ENCODE results near the gene OARD1.

Gene OARD1

GRCh38 chr6:41040940-41041536, 31.1 kb downstream of the OARD1 start:
- Histone ChIP-seq H3K27me3 (ENCODE audit: control insufficient read depth in 5 of 5, insufficient read depth in 4 of 5, low read length in 5 of 5) (no peaks in the 10 kb centered on the region), H3K36me3 (ENCODE audit: control insufficient read depth in 5 of 5, insufficient read depth in 5 of 5, low read length in 5 of 5) (peaks cover 0 to 7% (median 0%) of the 10 kb centered on the region in 5 donors), H3K4me1 (ENCODE audit: control insufficient read depth in 5 of 5, insufficient read depth in 5 of 5, low read length in 5 of 5) (no peaks in the 10 kb centered on the region), H3K27ac (ENCODE audit: low read depth, low read length) (no peak overlapping the region), H3K9me3 (ENCODE audit: control insufficient read depth in 5 of 5, low read length in 5 of 5) (no peaks in the 10 kb centered on the region), H3K9ac (ENCODE audit: low read length in 5 of 5) (no peak overlapping the region), H3K4me3 (ENCODE audit: low read depth in 1 of 5, low read length in 5 of 5) (no peak overlapping the region)

GRCh38 chr6:41040101-41040939, 31.8 kb downstream of the OARD1 start:
- Histone ChIP-seq H3K4me1 (ENCODE audit: control insufficient read depth in 5 of 5, insufficient read depth in 5 of 5, low read length in 5 of 5) (no peaks in the 10 kb centered on the region), H3K36me3 (ENCODE audit: control insufficient read depth in 5 of 5, insufficient read depth in 5 of 5, low read length in 5 of 5) (peaks cover 0 to 7% (median 0%) of the 10 kb centered on the region in 5 donors), H3K9ac (ENCODE audit: low read length in 5 of 5) (no peak overlapping the region), H3K27ac (ENCODE audit: low read depth, low read length) (no peak overlapping the region), H3K27me3 (ENCODE audit: control insufficient read depth in 5 of 5, insufficient read depth in 4 of 5, low read length in 5 of 5) (no peaks in the 10 kb centered on the region), H3K9me3 (ENCODE audit: control insufficient read depth in 5 of 5, low read length in 5 of 5) (no peaks in the 10 kb centered on the region), H3K4me3 (ENCODE audit: low read depth in 1 of 5, low read length in 5 of 5) (no peak overlapping the region)

- H3K9me3 ChIP-seq (ENCODE audit: control insufficient read depth in 5 of 5, low read length in 5 of 5) = no peaks in the 10 kb centered on the region
- no peak within 1 kb of the TSS for H3K27ac ChIP-seq (ENCODE audit: low read depth, low read length)
- H3K27me3 ChIP-seq (ENCODE audit: control insufficient read depth in 5 of 5, insufficient read depth in 4 of 5, low read length in 5 of 5) = no peaks in the 10 kb centered on the region
- peaks cover 0 to 7% (median 0%) of the 10 kb centered on the region in 5 donors for H3K36me3 ChIP-seq (ENCODE audit: control insufficient read depth in 5 of 5, insufficient read depth in 5 of 5, low read length in 5 of 5)
- H3K4me3 ChIP-seq (ENCODE audit: low read depth in 1 of 5, low read length in 5 of 5) = no peak within 1 kb of the TSS
- no peak within 1 kb of the TSS for H3K9ac ChIP-seq (ENCODE audit: low read length in 5 of 5)
- no peaks in the 10 kb centered on the region for H3K4me1 ChIP-seq (ENCODE audit: control insufficient read depth in 5 of 5, insufficient read depth in 5 of 5, low read length in 5 of 5)
These were observed 32.8 kb downstream of the OARD1 start, which contains the start of gene UNC5CL for GRCh38 chr6:41039060-41039998. TSS of gene UNC5CL (minus strand) at chr6:41039221. CDS start at chr6:41035074, 4,147 bp downstream.

- no peak overlapping the region for H3K27ac ChIP-seq (ENCODE audit: low read depth, low read length)
These were observed 34.0 kb downstream of the OARD1 start for GRCh38 chr6:41038205-41038604.

GRCh38 chr6:41037107-41037900, 34.9 kb downstream of the OARD1 start:
- H3K27ac ChIP-seq (ENCODE audit: low read depth, low read length) = no peak overlapping the region
- no peak overlapping the region for H3K4me3 ChIP-seq (ENCODE audit: low read depth in 1 of 5, low read length in 5 of 5)
- H3K36me3 ChIP-seq (ENCODE audit: control insufficient read depth in 5 of 5, insufficient read depth in 5 of 5, low read length in 5 of 5) = peaks cover 0 to 2% (median 0%) of the 10 kb centered on the region in 5 donors
- H3K9ac ChIP-seq (ENCODE audit: low read length in 5 of 5) = no peak overlapping the region
- no peaks in the 10 kb centered on the region for H3K27me3 ChIP-seq (ENCODE audit: control insufficient read depth in 5 of 5, insufficient read depth in 4 of 5, low read length in 5 of 5)
- no peaks in the 10 kb centered on the region for H3K4me1 ChIP-seq (ENCODE audit: control insufficient read depth in 5 of 5, insufficient read depth in 5 of 5, low read length in 5 of 5)
- H3K9me3 ChIP-seq (ENCODE audit: control insufficient read depth in 5 of 5, low read length in 5 of 5) = no peaks in the 10 kb centered on the region

More at GRCh38 chr6:41038205-41038604, 34.0 kb downstream of the OARD1 start:
- Histone ChIP-seq H3K4me1 (ENCODE audit: control insufficient read depth in 5 of 5, insufficient read depth in 5 of 5, low read length in 5 of 5) (no peaks in the 10 kb centered on the region), H3K9ac (ENCODE audit: low read length in 5 of 5) (no peak overlapping the region), H3K27me3 (ENCODE audit: control insufficient read depth in 5 of 5, insufficient read depth in 4 of 5, low read length in 5 of 5) (no peaks in the 10 kb centered on the region), H3K4me3 (ENCODE audit: low read depth in 1 of 5, low read length in 5 of 5) (no peak overlapping the region), H3K9me3 (ENCODE audit: control insufficient read depth in 5 of 5, low read length in 5 of 5) (no peaks in the 10 kb centered on the region), H3K36me3 (ENCODE audit: control insufficient read depth in 5 of 5, insufficient read depth in 5 of 5, low read length in 5 of 5) (peaks cover 0 to 7% (median 0%) of the 10 kb centered on the region in 5 donors)

DNA sequence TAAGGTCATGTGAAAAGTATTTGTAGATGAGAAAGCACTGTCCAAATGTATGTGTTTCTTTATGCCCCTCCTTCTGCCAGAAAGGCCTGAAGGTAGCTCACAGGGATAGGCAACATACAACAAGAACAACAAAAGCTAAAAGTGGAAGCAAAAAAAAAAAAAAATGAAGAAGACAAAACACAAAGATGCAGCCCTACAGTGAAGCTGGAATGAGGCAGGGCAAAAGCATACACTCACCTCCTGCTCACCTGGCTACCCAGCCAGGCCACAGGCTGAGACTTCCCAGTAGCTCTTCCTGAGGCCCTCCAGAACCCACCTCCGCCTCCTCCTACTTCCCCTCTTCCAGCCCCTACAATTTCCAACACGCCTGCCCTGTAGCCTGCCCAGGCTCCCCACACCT, 35.6 kb downstream of the OARD1 start:
- no peak overlapping the region for H3K27ac ChIP-seq (ENCODE audit: low read depth, low read length)
- H3K4me1 ChIP-seq (ENCODE audit: control insufficient read depth in 5 of 5, insufficient read depth in 5 of 5, low read length in 5 of 5) = no peaks in the 10 kb centered on the region

GRCh38 chr6:41036186-41036585, 36.0 kb downstream of the OARD1 start:
- H3K9ac ChIP-seq (ENCODE audit: low read length in 5 of 5) = no peak overlapping the region
- no peaks in the 10 kb centered on the region for H3K9me3 ChIP-seq (ENCODE audit: control insufficient read depth in 5 of 5, low read length in 5 of 5)
- no peaks in the 10 kb centered on the region for H3K27me3 ChIP-seq (ENCODE audit: control insufficient read depth in 5 of 5, insufficient read depth in 4 of 5, low read length in 5 of 5)
- H3K4me3 ChIP-seq (ENCODE audit: low read depth in 1 of 5, low read length in 5 of 5) = no peak overlapping the region
- no peaks in the 10 kb centered on the region for H3K4me1 ChIP-seq (ENCODE audit: control insufficient read depth in 5 of 5, insufficient read depth in 5 of 5, low read length in 5 of 5)
- H3K27ac ChIP-seq (ENCODE audit: low read depth, low read length) = no peak overlapping the region
- no peaks in the 10 kb centered on the region for H3K36me3 ChIP-seq (ENCODE audit: control insufficient read depth in 5 of 5, insufficient read depth in 5 of 5, low read length in 5 of 5)

More for the DNA sequence above, 35.6 kb downstream of the OARD1 start:
- Histone ChIP-seq H3K4me3 (ENCODE audit: low read depth in 1 of 5, low read length in 5 of 5) (no peak overlapping the region), H3K9ac (ENCODE audit: low read length in 5 of 5) (no peak overlapping the region), H3K36me3 (ENCODE audit: control insufficient read depth in 5 of 5, insufficient read depth in 5 of 5, low read length in 5 of 5) (no peaks in the 10 kb centered on the region), H3K9me3 (ENCODE audit: control insufficient read depth in 5 of 5, low read length in 5 of 5) (no peaks in the 10 kb centered on the region), H3K27me3 (ENCODE audit: control insufficient read depth in 5 of 5, insufficient read depth in 4 of 5, low read length in 5 of 5) (no peaks in the 10 kb centered on the region)

DNA sequence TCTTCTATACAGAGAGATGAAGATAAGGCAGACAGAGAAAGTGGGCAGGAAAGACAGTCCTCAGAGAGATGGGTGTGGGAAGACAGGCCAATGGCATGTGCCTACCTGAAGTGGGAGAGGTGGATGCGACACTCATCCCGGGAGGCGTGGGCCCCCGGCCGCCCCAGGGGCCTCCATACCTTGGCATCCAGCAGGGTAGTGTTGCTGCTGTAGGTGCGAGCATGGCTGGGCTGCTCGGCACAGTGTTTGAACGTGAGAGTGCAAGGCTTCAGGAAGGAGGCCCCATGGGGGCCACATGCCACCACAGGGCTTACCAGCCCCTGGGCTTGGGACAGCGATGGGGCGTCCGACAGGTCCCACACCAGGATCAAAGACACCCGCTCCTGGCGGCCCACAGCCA, 38.4 kb downstream of the OARD1 start:
- Histone ChIP-seq H3K9ac (ENCODE audit: low read length in 5 of 5) (no peak overlapping the region), H3K4me3 (ENCODE audit: low read depth in 1 of 5, low read length in 5 of 5) (no peak overlapping the region), H3K4me1 (ENCODE audit: control insufficient read depth in 5 of 5, insufficient read depth in 5 of 5, low read length in 5 of 5) (peaks cover 0 to 2% (median 0%) of the 10 kb centered on the region in 5 donors), H3K36me3 (ENCODE audit: control insufficient read depth in 5 of 5, insufficient read depth in 5 of 5, low read length in 5 of 5) (no peaks in the 10 kb centered on the region), H3K27ac (ENCODE audit: low read depth, low read length) (no peak overlapping the region), H3K27me3 (ENCODE audit: control insufficient read depth in 5 of 5, insufficient read depth in 4 of 5, low read length in 5 of 5) (no peaks in the 10 kb centered on the region), H3K9me3 (ENCODE audit: control insufficient read depth in 5 of 5, low read length in 5 of 5) (no peaks in the 10 kb centered on the region)

GRCh38 chr6:41032830-41033229, 39.3 kb downstream of the OARD1 start:
- peaks cover under 1 to 11% (median 9%) of the 10 kb centered on the region in 5 donors for H3K4me1 ChIP-seq (ENCODE audit: control insufficient read depth in 5 of 5, insufficient read depth in 5 of 5, low read length in 5 of 5)
- H3K9me3 ChIP-seq (ENCODE audit: control insufficient read depth in 5 of 5, low read length in 5 of 5) = no peaks in the 10 kb centered on the region
- H3K9ac ChIP-seq (ENCODE audit: low read length in 5 of 5) = no peak overlapping the region
- H3K4me3 ChIP-seq (ENCODE audit: low read depth in 1 of 5, low read length in 5 of 5) = no peak overlapping the region
- H3K27ac ChIP-seq (ENCODE audit: low read depth, low read length) = no peak overlapping the region
- no peaks in the 10 kb centered on the region for H3K36me3 ChIP-seq (ENCODE audit: control insufficient read depth in 5 of 5, insufficient read depth in 5 of 5, low read length in 5 of 5)
- H3K27me3 ChIP-seq (ENCODE audit: control insufficient read depth in 5 of 5, insufficient read depth in 4 of 5, low read length in 5 of 5) = no peaks in the 10 kb centered on the region
